Body of pancreas (tissue), 4 donors: ENCODE results near the gene PCBP2. TPM values are rescaled to one million over a fixed set of nuclear protein-coding genes. Genes with fewer than 3 reads are reported as not detected.

Experiments used
- ATAC-seq: fragments of 150-250 bp; one replicate; pipeline ENCODE4 v1.9.1; 2016
- DNase-seq, 4 donors: peaks; one replicate each; pipeline ENCODE4 v3.0.0-alpha.2; 2019
- H3K27ac ChIP-seq, 4 donors: fragments of 200-600 bp; sonication (generic); 1 replicate in 3 of 4; 2 replicates in 1 of 4; pipeline versions ENCODE4 v1.5.1 to v1.6.1; 2016 to 2019; ENCODE audit warnings: mild to moderate bottlenecking in 1 of 4, mixed read lengths in 1 of 4, moderate library complexity in 1 of 4
- H3K27me3 ChIP-seq, 2 donors: fragments of 200-600 bp; sonication (generic); one replicate each; pipeline ENCODE4 v1.6.0; 2016; ENCODE audit warnings: mild to moderate bottlenecking in 1 of 2
- H3K36me3 ChIP-seq, 2 donors: fragments of 200-600 bp; sonication (generic); replicated peaks in 1 of 2; 2 replicates each; pipeline ENCODE4 v1.5.1; 2016; ENCODE audit warnings: low read depth in 2 of 2; ENCODE audit not compliant: insufficient read depth in 1 of 2
- H3K4me1 ChIP-seq: fragments of 200-600 bp; sonication (generic); one replicate; pipeline ENCODE4 v1.6.0; 2016
- H3K4me3 ChIP-seq, 2 donors: fragments of 200-600 bp; sonication (generic); 1 replicate in 1 of 2; 2 replicates in 1 of 2; pipeline ENCODE4 v1.5.1; 2016 to 2019
- H3K9me3 ChIP-seq, 3 donors: fragments of 200-600 bp; sonication (generic); 1 replicate in 2 of 3; 2 replicates in 1 of 3; pipeline ENCODE4 v1.5.1; 2016
- CTCF ChIP-seq, 7 experiments: fragments of 450-650 bp in 4 of 7; fragments of 200-600 bp in 3 of 7; sonication (generic) in 3 of 7; IDR thresholded peaks; one replicate each; pipeline ENCODE4 v1.5.1; 2016 to 2019; ENCODE audit warnings: antibody characterized with exemption in 7 of 7
- POLR2A ChIP-seq, 3 donors: fragments of 450-650 bp; IDR thresholded peaks; one replicate each; pipeline ENCODE4 v1.6.1; 2016; ENCODE audit warnings: antibody characterized with exemption in 3 of 3, mild to moderate bottlenecking in 2 of 3
- WGBS, 2 donors: methylation state at CpG; one replicate each; pipeline ENCODE4 v1.1.5; 2017; 5-methylcytosine and 5-hydroxymethylcytosine counted together
- intact Hi-C: fragments of 100-400 bp; cut with DNase I; formaldehyde crosslinking; loops from one replicate; pipeline ENCODE4 v1.15.1; 2023
- total RNA-seq, 2 donors: library from RNA; depleted of rRNA; stranded (reverse); fragments of >200 nt; gene quantifications; one replicate each; pipeline ENCODE4 v1.1.0, GENCODE V29; 2016

PCBP2 gene
- total RNA-seq, 2 donors from 2014 or later: 226 to 308 TPM

GRCh38 chr12:53466640-53467039 lies 14.7 kb downstream of the PCBP2 start:
- H3K4me1 ChIP-seq: no peaks in the 10 kb centered on the region

GRCh38 chr12:53467082-53467481 lies 15.2 kb downstream of the PCBP2 start:
- intact Hi-C loops: no loop called here
- H3K36me3 ChIP-seq: peaks cover 31 to 73% of the 10 kb centered on the region in 2 donors
- H3K4me3 ChIP-seq: no peak overlapping the region
- H3K27ac ChIP-seq: no peak overlapping the region
- no peaks in the 10 kb centered on the region for H3K9me3 ChIP-seq
- DNase-seq (no peak), ATAC-seq (no peak)
- no peaks in the 10 kb centered on the region for H3K27me3 ChIP-seq
- TF ChIP-seq CTCF (IDR thresholded peaks at IDR 0.05): no peak
- TF ChIP-seq POLR2A (IDR thresholded peaks at IDR 0.05): no peak
- 53 to 76% methylated on average over 5 of the region's 5 CpGs for WGBS, 2 donors
- H3K4me1 ChIP-seq: peaks cover 3% of the 10 kb centered on the region

More at GRCh38 chr12:53466640-53467039, 14.7 kb downstream of the PCBP2 start:
- DNase-seq (no peak), ATAC-seq (no peak)
- Histone ChIP-seq H3K27me3 (no peaks in the 10 kb centered on the region), H3K36me3 (peaks cover 33 to 75% of the 10 kb centered on the region in 2 donors), H3K4me3 (no peak overlapping the region), H3K9me3 (no peaks in the 10 kb centered on the region), H3K27ac (no peak overlapping the region)
- intact Hi-C loops: no loop called here
- no peak for TF ChIP-seq POLR2A (IDR thresholded peaks at IDR 0.05)
- TF ChIP-seq CTCF (IDR thresholded peaks at IDR 0.05): no peak
- WGBS, 2 donors: 70 to 80% methylated on average over 4 of the region's 4 CpGs

- Histone ChIP-seq H3K9me3 (no peaks in the 10 kb centered on the region), H3K36me3 (peaks cover 26 to 66% of the 10 kb centered on the region in 2 donors), H3K4me1 (peaks cover 11% of the 10 kb centered on the region), H3K27ac (no peak overlapping the region), H3K4me3 (no peak overlapping the region), H3K27me3 (no peaks in the 10 kb centered on the region)
- 59 to 63% methylated on average over 2 of the region's 2 CpGs for WGBS, 2 donors
- no peak for DNase-seq
- TF ChIP-seq CTCF (IDR thresholded peaks at IDR 0.05): no peak
- no peak for TF ChIP-seq POLR2A (IDR thresholded peaks at IDR 0.05)
- no peak for ATAC-seq
- intact Hi-C loops: no loop called here
Observed at GRCh38 chr12:53467880-53468279, 16.0 kb downstream of the PCBP2 start.

GRCh38 chr12:53468282-53468681 lies 16.4 kb downstream of the PCBP2 start:
- TF ChIP-seq POLR2A (IDR thresholded peaks at IDR 0.05) (no peak), CTCF (IDR thresholded peaks at IDR 0.05) (no peak)
- H3K4me1 ChIP-seq: peaks cover 15% of the 10 kb centered on the region
- peaks cover 24 to 62% of the 10 kb centered on the region in 2 donors for H3K36me3 ChIP-seq
- no peak overlapping the region for H3K4me3 ChIP-seq
- intact Hi-C loops: no loop called here
- no peaks in the 10 kb centered on the region for H3K9me3 ChIP-seq
- H3K27ac ChIP-seq: no peak overlapping the region
- no peaks in the 10 kb centered on the region for H3K27me3 ChIP-seq
- DNase-seq (no peak), ATAC-seq (no peak)
- WGBS, 2 donors: 86% methylated on average over 1 of the region's 1 CpG

GRCh38 chr12:53472056-53472582 lies 20.2 kb downstream of the PCBP2 start:
- DNase-seq (no peak), ATAC-seq (no peak)
- Histone ChIP-seq H3K4me3 (no peak overlapping the region), H3K36me3 (peaks cover 16 to 39% of the 10 kb centered on the region in 2 donors), H3K27me3 (no peaks in the 10 kb centered on the region), H3K9me3 (no peaks in the 10 kb centered on the region), H3K4me1 (peaks cover 48% of the 10 kb centered on the region), H3K27ac (no peak overlapping the region)
- intact Hi-C loops: no loop called here
- TF ChIP-seq CTCF (IDR thresholded peaks at IDR 0.05) (no peak), POLR2A (IDR thresholded peaks at IDR 0.05) (no peak)
- WGBS, 2 donors: 81 to 94% methylated on average over 1 of the region's 1 CpG
